Tibial nerve (tissue), 4 donors: ENCODE data around the gene RPRD2.

ENCODE experiments used
- EP300 ChIP-seq, 2 donors: sonication (generic); formaldehyde crosslinking; IDR thresholded peaks; one replicate each; pipeline ENCODE4 v1.6.1; 2017; ENCODE audit warnings: antibody characterized with exemption in 2 of 2, mild to moderate bottlenecking in 1 of 2
- TF ChIP-seq, protein P1 (sequence below), 5 experiments: fragments of 200-600 bp in 3 of 5; fragments of 450-650 bp in 2 of 5; sonication (generic) in 3 of 5; IDR thresholded peaks; one replicate each; pipeline ENCODE4 v1.5.1; 2016 to 2019; ENCODE audit warnings: antibody characterized with exemption in 5 of 5, mild to moderate bottlenecking in 3 of 5, moderate library complexity in 2 of 5

DNA sequence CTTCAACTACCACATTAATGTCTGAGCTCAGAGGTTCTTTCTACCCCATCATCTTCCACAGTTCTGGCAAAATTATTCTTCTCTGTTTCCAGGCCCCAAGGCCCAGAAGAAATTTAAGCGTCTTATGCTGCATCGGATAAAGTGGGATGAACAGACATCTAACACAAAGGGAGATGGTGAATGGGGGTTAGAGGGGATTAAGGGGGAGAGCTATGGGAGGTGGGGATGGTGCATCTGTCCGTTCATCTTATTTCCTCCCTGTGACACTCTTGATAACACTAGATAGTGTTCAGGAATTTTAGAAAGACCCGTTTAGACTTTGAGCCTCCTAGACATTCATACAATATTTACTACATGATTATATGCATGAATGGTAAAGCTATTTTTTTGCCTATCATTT is 17.6 kb upstream of the RPRD2 start:
- TF ChIP-seq, protein P1, sequence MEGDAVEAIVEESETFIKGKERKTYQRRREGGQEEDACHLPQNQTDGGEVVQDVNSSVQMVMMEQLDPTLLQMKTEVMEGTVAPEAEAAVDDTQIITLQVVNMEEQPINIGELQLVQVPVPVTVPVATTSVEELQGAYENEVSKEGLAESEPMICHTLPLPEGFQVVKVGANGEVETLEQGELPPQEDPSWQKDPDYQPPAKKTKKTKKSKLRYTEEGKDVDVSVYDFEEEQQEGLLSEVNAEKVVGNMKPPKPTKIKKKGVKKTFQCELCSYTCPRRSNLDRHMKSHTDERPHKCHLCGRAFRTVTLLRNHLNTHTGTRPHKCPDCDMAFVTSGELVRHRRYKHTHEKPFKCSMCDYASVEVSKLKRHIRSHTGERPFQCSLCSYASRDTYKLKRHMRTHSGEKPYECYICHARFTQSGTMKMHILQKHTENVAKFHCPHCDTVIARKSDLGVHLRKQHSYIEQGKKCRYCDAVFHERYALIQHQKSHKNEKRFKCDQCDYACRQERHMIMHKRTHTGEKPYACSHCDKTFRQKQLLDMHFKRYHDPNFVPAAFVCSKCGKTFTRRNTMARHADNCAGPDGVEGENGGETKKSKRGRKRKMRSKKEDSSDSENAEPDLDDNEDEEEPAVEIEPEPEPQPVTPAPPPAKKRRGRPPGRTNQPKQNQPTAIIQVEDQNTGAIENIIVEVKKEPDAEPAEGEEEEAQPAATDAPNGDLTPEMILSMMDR (IDR thresholded peaks at IDR 0.05), result no peak
- no peak for TF ChIP-seq EP300 (IDR thresholded peaks at IDR 0.05)
